T-helper 17 cell (primary cell): ENCODE measurements around the gene KIRREL3. TPM values are rescaled to one million over a fixed set of nuclear protein-coding genes. Genes with fewer than 3 reads are reported as not detected.

Source experiments
- ATAC-seq: fragments of 150-1000 bp; cut with Tn5 transposase; 2 replicates; pipeline ENCODE4 v1.10.0; 2021; ENCODE audit warnings: mild to moderate bottlenecking, moderate library complexity
- DNase-seq, 3 donors: peaks; one replicate each; pipeline versions ENCODE4 v3.0.0 to v3.0.0-alpha.2; 2020 to 2021
- H3K9me3 ChIP-seq: one replicate; pipeline ENCODE4 v1.7.0; 2013; ENCODE audit warnings: low read length, mild to moderate bottlenecking; ENCODE audit not compliant: control insufficient read depth, poor library complexity, severe bottlenecking
- H3K27ac Mint-ChIP-seq: one replicate; pipeline ENCODE4 v1.8.0; 2022; ENCODE audit warnings: mild to moderate bottlenecking, moderate library complexity, mixed read lengths
- H3K27me3 Mint-ChIP-seq: one replicate; pipeline ENCODE4 v1.8.0; 2022; ENCODE audit warnings: mixed read lengths
- H3K36me3 Mint-ChIP-seq: one replicate; pipeline ENCODE4 v1.8.0; 2022; ENCODE audit warnings: low read depth, mixed read lengths
- H3K4me1 Mint-ChIP-seq: one replicate; pipeline ENCODE4 v1.8.0; 2022; ENCODE audit warnings: mild to moderate bottlenecking, mixed read lengths
- H3K4me3 Mint-ChIP-seq: one replicate; pipeline ENCODE4 v1.8.0; 2022; ENCODE audit warnings: mild to moderate bottlenecking, moderate library complexity, mixed read lengths
- total RNA-seq, 4 donors: library from RNA in 2 of 4; stranded (reverse) in 2 of 4; gene quantifications; one replicate each; pipeline ENCODE4 v1.2.3 and lab custom pipeline; 2022 to 2026

The KIRREL3 gene
- total RNA-seq, 2 donors from 2014 or later: not detected

DNA sequence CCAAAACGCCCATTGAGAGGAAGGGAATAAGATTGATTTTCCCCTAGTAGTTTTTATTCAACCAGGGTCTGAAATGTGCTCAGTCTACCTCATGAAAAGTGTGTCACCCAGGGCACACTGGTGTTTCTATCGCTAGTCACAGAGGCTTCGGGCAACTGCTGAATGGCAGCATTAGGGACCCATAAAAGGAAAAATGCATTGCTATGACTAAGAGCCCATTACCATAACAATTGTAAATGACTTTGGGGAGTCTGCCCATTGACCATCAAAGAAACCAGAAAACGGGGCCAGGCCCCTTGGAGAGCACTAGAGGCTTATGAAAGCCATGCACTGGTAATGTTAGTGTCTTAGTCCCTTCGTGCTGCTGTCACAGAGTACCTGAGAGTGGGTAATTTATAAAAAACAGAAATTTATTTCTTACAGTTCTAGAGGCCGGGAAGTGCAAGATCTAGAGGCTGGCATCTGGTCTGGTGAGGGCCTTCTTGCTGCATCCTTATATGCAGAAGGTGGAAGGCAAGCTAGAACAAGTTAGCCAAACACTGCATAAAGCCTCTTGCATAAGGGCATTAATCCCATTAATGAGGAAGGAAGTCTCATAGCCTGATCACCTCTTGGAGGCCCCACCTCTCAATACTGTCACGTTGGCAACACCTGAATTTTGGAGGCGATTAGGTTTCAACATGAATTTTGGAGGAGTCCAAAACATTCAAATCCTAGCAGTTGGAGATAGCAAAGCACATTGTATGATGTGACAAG lies 338.4 kb downstream of the KIRREL3 start:
- Mint-ChIP-seq H3K4me1 (peaks cover 2% of the 10 kb centered on the region), H3K36me3 (no peaks in the 10 kb centered on the region), H3K4me3 (no peak overlapping the region), H3K27me3 (peaks cover 14% of the 10 kb centered on the region), H3K27ac (no peak overlapping the region)
- DNase-seq: no peak
- no peak for ATAC-seq
- H3K9me3 ChIP-seq: no peaks in the 10 kb centered on the region

GRCh38 chr11:126660761-126661425 lies 339.7 kb downstream of the KIRREL3 start:
- Mint-ChIP-seq H3K4me1 (peaks cover 2% of the 10 kb centered on the region), H3K4me3 (no peak overlapping the region), H3K27ac (no peak overlapping the region), H3K27me3 (peaks cover 15% of the 10 kb centered on the region), H3K36me3 (no peaks in the 10 kb centered on the region)
- H3K9me3 ChIP-seq: no peaks in the 10 kb centered on the region
- DNase-seq: no peak
- no peak for ATAC-seq

- H3K27ac Mint-ChIP-seq: no peak overlapping the region
- no peak overlapping the region for H3K4me3 Mint-ChIP-seq
- ATAC-seq (no peak), DNase-seq (no peak)
- no peaks in the 10 kb centered on the region for H3K9me3 ChIP-seq
- no peaks in the 10 kb centered on the region for H3K36me3 Mint-ChIP-seq
- peaks cover 2% of the 10 kb centered on the region for H3K4me1 Mint-ChIP-seq
- peaks cover 21% of the 10 kb centered on the region for H3K27me3 Mint-ChIP-seq
Measured at GRCh38 chr11:126660321-126660720, 340.2 kb downstream of the KIRREL3 start.

GRCh38 chr11:126658306-126659056 lies 342.1 kb downstream of the KIRREL3 start:
- ATAC-seq: no peak
- Mint-ChIP-seq H3K27ac (no peak overlapping the region), H3K4me3 (no peak overlapping the region), H3K27me3 (peaks cover 33% of the 10 kb centered on the region), H3K4me1 (peaks cover 2% of the 10 kb centered on the region), H3K36me3 (no peaks in the 10 kb centered on the region)
- no peak for DNase-seq
- no peaks in the 10 kb centered on the region for H3K9me3 ChIP-seq

DNA sequence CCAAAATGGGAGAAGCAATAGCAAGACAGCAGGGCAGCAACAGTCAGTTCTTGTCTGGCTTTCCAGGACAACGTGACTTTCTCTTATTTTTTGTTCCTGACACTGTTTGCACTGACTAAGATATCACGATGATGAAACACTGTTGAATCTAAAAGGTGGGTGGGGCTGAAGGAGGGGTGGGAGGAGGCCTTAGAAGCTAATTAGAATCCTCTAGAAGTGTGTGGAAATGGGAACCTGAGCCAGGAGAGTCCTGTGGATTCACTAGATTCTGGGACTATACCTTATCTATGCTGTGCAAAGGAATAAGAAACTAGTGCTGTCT lies 344.8 kb downstream of the KIRREL3 start:
- Mint-ChIP-seq H3K27ac (no peak overlapping the region), H3K4me1 (no peaks in the 10 kb centered on the region), H3K4me3 (no peak overlapping the region), H3K27me3 (peaks cover 42% of the 10 kb centered on the region), H3K36me3 (no peaks in the 10 kb centered on the region)
- DNase-seq (no peak), ATAC-seq (no peak)
- no peaks in the 10 kb centered on the region for H3K9me3 ChIP-seq

GRCh38 chr11:126654886-126655806 lies 345.4 kb downstream of the KIRREL3 start:
- Mint-ChIP-seq H3K27me3 (peaks cover 40% of the 10 kb centered on the region), H3K4me3 (no peak overlapping the region), H3K36me3 (no peaks in the 10 kb centered on the region), H3K27ac (no peak overlapping the region), H3K4me1 (no peaks in the 10 kb centered on the region)
- DNase-seq: no peak
- ATAC-seq: no peak
- H3K9me3 ChIP-seq: no peaks in the 10 kb centered on the region

DNA sequence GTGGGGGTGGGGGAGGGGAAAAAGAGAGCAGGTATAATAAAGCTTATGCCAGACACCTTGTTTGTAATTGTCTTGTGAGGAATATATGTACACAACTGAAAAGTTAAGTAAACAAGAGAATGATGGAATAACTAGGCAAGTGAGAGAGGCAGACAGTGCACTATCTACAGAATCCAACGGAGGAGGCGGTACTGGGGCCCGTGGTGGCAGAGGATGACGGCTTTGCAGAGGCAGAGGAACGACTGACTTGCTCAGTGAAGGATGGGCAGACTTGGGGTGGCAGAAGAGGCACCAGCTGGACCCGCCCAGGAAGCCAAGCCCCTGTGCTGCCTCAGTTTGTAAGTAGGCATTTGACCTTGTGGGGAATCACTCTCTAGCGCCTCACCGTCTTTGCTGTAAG lies 347.5 kb downstream of the KIRREL3 start:
- DNase-seq: no peak
- no peaks in the 10 kb centered on the region for H3K36me3 Mint-ChIP-seq
- no peak overlapping the region for H3K27ac Mint-ChIP-seq
- H3K4me1 Mint-ChIP-seq: no peaks in the 10 kb centered on the region
- no peaks in the 10 kb centered on the region for H3K9me3 ChIP-seq
- no peak for ATAC-seq
- no peak overlapping the region for H3K4me3 Mint-ChIP-seq
- H3K27me3 Mint-ChIP-seq: peaks cover 35% of the 10 kb centered on the region

DNA sequence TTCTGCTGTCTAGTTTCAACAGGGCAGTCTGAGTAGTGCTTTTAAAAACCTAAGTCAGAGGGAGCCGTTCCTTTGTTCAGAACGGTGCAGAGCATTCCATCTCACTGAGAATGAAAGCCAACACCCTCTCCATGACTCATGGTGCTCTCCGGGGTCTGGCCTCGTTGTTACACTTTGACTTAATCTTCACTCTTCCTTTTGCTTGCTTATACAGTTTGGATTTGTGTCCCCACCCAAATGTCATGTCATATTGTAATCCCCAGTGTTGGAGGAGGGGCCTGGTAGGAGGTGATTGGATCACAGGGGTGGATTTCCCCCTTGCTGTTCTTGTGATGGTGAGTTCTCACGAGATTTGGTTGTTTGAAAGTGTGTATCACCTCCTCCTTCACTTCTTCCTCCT lies 352.8 kb downstream of the KIRREL3 start:
- Mint-ChIP-seq H3K4me1 (no peaks in the 10 kb centered on the region), H3K4me3 (no peak overlapping the region), H3K27me3 (peaks cover 7% of the 10 kb centered on the region), H3K36me3 (no peaks in the 10 kb centered on the region), H3K27ac (no peak overlapping the region)
- H3K9me3 ChIP-seq: no peaks in the 10 kb centered on the region
- no peak for ATAC-seq
- no peak for DNase-seq

- Mint-ChIP-seq H3K27ac (no peak overlapping the region), H3K4me3 (no peak overlapping the region), H3K27me3 (peaks cover 5% of the 10 kb centered on the region), H3K4me1 (no peaks in the 10 kb centered on the region), H3K36me3 (no peaks in the 10 kb centered on the region)
- H3K9me3 ChIP-seq: no peaks in the 10 kb centered on the region
- ATAC-seq (no peak), DNase-seq (no peak)
Measured at GRCh38 chr11:126646701-126647557, 353.6 kb downstream of the KIRREL3 start.

DNA sequence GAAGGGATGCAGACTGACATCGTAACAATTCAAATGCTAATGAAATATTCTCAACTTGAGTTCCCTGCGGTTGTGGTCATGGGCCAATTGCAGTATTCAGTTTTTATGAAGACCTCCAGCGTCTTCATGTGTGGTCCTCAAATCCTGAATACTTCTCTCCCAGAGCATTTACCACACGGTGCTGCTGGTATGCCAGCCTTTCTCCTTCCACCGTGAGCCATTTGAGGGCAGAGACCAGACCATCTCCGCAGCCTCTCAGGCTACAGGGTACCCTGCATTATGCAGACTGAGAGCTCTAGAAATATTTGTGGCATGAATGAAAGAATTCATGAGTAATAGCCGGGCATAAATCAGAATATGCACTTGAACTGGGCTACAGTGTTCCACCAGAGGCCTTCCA lies 355.4 kb downstream of the KIRREL3 start:
- no peaks in the 10 kb centered on the region for H3K36me3 Mint-ChIP-seq
- H3K27ac Mint-ChIP-seq: no peak overlapping the region
- no peaks in the 10 kb centered on the region for H3K4me1 Mint-ChIP-seq
- no peak overlapping the region for H3K4me3 Mint-ChIP-seq
- no peak for ATAC-seq
- H3K9me3 ChIP-seq: no peaks in the 10 kb centered on the region
- no peak for DNase-seq
- peaks cover 8% of the 10 kb centered on the region for H3K27me3 Mint-ChIP-seq

- H3K27me3 Mint-ChIP-seq: peaks cover 42% of the 10 kb centered on the region
- no peak overlapping the region for H3K27ac Mint-ChIP-seq
- no peak overlapping the region for H3K4me3 Mint-ChIP-seq
- H3K4me1 Mint-ChIP-seq: no peaks in the 10 kb centered on the region
- ATAC-seq (no peak), DNase-seq (no peak)
- no peaks in the 10 kb centered on the region for H3K36me3 Mint-ChIP-seq
- no peaks in the 10 kb centered on the region for H3K9me3 ChIP-seq
Measured at GRCh38 chr11:126640186-126640585, 360.4 kb downstream of the KIRREL3 start.

- Mint-ChIP-seq H3K27me3 (peaks cover 45% of the 10 kb centered on the region), H3K4me3 (no peak overlapping the region), H3K4me1 (no peaks in the 10 kb centered on the region), H3K27ac (no peak overlapping the region), H3K36me3 (no peaks in the 10 kb centered on the region)
- no peaks in the 10 kb centered on the region for H3K9me3 ChIP-seq
- ATAC-seq: no peak
- no peak for DNase-seq
Measured at GRCh38 chr11:126639692-126640091, 360.9 kb downstream of the KIRREL3 start.
